NCI-H446 treated with DMSO at 0.1 percent for 48 hours (cell line): ENCODE results near the gene CLCN5.
"Not testable (repeated sequence)": the region's sequence is repeated elsewhere in the genome, so short reads cannot be mapped to it uniquely, and the experiment has no call there.

Source experiments
- DNase-seq: peaks from one replicate; lab custom pipeline; 2025; lab: John Stamatoyannopoulos, UW

Gene CLCN5

GRCh38 chrX:49996474-49996873 is 74.1 kb downstream of the CLCN5 start:
- no peak for DNase-seq

GRCh38 chrX:49999087-49999486 is 76.7 kb downstream of the CLCN5 start:
- DNase-seq, result no peak

DNA sequence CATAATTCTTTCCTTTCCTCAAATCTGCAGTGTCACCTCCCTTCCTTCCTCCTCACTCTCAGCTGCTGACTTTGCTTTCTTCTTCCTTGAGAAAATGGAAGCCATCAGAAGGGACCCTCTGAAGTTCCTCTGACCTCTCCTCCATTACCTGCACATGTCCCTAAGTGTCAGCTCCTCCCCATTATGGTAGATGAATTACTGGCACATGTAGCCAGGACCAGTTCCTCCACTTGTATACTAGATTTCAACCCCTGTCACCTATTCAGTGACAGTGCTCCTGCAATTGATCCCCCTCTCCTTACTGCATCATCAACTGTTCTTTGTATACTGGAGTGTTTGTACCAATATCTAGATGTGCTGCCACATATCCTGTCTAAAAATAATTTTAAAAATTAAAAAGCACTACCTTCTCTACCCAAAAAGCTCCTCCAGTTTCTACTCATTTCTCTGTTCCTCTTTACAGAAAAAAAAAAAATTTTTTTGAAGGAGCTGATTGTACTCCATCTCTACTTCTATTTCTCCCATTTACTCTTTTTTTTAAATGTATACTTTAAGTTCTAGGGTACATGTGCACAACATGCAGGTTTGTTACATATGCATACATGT is 78.6 kb downstream of the CLCN5 start:
- DNase-seq, result no peak

DNA sequence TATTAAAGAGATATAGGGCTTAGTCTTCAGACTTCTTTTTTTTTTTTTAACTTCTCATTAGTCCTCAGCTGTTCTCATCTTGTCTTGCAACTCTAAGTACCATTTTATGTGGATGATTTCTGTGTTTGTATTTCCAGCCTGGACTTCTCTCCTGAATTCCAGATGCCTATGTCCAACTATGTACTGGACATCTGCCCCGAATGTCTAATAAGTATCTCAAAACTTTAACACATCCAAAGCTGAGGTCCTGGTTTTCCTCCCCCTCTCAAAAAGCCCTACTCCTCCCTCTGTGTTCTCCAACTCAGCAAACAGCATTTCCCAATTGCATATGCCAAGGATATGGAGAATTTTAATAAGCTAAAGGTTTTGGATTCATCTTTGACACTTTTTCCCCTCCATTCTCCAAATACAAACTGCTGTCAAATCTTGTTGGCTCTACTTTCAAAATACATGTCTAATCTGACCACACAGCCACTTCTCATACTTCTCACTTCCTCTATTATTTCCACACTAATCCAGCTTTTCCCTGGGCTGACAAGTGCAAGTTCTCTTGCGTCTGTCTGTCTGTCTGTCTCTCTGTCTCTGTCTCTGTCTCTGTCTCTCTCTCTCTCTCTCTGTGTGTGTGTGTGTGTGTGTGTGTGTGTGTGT is 79.8 kb downstream of the CLCN5 start:
- no peak for DNase-seq

GRCh38 chrX:50003467-50003866 is 81.1 kb downstream of the CLCN5 start:
- DNase-seq, result no peak

DNA sequence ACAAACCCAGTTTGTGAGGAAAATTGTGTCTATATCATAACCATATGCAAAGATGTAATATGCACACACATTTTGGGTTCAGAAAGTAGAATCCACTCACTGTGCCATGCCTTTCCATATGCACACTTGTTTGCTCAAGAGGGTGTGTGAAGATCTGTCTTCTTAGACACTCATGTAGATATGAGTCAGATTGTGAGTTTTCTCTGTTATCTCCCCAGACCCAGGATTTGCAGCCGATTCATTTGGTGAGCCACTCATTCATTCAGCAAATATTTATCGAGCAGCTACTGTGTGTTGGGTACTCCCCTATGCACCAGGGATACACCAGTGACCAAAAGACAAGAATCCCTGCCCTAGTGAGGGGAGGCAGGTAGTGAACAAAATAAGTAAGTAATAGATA is 81.5 kb downstream of the CLCN5 start:
- DNase-seq, result no peak

DNA sequence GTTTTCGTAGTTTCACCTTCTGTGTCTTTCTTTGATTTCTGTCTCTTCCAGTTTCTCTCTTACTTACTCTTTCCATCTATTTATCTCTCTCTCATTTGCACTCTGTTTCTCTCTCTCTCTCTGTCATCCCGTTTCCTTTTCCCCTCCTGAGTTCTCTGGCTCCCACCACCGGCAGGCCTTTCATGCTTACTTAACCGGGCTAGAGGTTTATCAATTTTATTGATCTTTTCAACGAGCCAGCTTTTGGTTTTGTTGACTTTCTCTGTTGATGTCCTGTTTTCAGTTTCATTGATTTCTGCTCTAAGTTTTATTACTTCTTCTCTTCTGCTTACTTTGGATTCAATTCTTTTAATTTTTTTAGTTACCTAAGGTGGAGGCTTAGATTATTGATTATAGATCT is 103.2 kb downstream of the CLCN5 start:
- not testable (repeated sequence) for DNase-seq

DNA sequence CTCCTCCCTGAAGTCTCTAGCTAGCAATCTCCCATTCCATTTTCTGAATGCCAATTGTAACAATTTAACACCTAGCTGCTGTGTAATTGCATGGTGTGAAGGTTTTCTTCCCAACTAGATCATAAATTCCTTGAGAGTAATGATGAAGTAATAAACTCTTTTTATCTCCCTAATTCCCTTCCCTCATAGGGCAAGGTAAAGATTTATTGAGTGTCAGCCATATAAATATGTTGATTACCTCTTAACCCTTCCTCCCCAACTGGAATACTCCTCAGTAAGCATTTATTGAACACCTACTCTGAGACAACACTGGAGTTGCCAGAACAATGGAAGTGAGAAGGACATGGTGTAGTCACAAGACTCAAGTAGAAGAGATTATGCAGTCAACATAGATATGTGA is 112.7 kb downstream of the CLCN5 start:
- no peak for DNase-seq

DNA sequence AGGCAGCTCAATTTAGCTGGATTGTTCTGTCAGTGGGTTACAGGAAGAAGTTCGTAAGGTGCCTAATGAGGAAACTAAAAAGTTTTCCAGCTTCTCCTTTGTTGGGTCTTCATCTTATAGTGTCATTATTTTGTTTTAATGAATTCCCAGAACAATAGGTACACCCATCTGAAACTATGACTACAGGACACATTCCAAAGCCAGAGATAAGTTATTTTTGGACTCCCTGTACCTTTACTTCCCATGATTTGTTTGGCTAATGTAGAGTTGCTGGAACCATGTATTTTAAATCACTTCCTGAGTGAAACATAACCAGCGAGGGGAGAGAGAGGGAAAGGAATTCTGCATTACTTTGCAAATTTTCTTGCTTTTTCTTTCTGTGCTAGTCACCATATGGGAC is 114.0 kb downstream of the CLCN5 start:
- DNase-seq, result no peak

DNA sequence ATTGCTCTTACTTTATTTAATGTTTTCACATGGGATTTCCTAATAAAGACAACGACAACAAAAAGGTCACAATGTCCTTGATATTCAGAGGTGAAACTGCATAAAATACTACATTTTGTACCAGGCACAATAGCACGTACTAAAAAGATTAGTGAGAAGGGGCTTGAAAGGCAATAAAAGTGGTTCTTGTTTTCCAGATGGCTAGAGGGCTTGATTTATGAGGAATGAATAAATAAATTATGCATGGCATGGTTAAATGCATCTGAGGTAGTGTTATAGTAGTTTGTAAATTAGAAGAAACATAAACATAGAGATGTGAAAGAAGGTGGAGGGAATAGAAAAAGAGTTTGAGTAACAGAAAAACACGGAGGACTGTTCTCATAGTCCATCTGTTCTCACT is 123.4 kb downstream of the CLCN5 start:
- DNase-seq, result no peak

- DNase-seq, result no peak
Measured at GRCh38 chrX:50049228-50049627, 126.8 kb downstream of the CLCN5 start.

DNA sequence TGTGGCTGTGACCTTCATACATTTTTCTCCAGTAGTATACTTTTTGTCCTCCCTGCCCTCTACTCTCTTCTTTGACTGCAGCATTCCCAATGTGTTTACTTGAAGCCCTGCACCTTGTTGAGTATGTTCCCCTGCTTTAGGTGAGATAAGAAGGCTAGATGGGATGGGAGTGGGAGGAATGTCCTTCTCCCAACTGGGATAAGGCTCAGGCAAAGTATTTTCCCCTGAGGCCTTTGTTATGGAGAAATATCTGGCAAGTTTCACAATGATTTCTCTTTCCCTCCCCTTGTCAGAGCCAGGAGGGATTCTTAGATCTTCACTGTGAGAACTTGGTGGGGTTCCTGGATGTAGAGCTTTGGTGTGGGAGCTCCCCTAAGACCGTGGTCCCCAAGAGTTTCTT is 131.8 kb downstream of the CLCN5 start:
- no peak for DNase-seq

DNA sequence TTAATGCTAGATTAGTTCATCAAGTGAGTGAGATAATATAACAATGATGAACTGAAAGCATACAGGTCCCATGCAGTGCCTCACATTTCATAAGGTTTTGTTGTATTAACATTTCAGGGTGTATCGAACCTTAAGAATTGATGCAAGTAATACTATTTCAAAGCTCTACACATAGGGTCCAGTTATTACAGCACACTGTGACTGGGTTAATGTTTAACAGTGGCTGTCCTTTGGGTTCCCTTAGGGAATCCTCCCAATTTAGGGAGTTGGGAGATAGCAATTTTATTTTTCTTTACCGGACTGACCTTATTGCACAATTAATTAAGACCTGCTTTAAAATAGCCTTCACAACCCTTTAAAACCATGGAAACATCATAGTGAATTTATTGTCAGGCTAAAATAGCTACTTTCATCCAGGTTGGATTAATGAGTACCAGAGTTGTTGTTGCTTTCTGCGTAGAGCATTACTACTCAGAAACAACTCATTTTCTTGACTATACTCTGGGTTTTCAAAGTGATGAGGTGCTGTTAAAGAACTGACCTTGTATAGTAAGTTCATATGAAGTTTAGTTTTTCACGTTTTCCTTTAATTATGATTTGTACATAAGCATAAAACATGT is 144.0 kb downstream of the CLCN5 start:
- no peak for DNase-seq

- DNase-seq, result no peak
Measured at GRCh38 chrX:50067435-50068284, 145.3 kb downstream of the CLCN5 start.

- no peak for DNase-seq
Measured at GRCh38 chrX:50068285-50068563, 145.8 kb downstream of the CLCN5 start.

DNA sequence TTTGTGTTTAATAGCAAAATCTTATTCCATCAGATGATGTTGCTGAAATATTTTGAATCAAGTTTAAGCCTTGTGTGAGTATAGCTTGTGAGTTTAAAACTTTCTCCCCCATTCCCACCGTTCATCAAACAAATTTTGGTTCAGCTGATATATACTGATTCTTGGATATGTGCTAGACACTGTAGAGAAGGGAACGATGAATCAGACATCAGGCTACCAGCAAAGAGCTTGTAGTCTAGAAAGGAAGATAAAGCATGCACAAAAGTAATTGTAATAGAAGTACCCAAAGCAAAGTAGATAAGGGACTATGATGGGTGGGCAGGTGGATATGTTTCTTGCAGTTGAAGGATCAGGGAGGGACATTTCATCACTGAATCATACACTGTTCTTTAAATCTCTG is 146.5 kb downstream of the CLCN5 start:
- no peak for DNase-seq

DNA sequence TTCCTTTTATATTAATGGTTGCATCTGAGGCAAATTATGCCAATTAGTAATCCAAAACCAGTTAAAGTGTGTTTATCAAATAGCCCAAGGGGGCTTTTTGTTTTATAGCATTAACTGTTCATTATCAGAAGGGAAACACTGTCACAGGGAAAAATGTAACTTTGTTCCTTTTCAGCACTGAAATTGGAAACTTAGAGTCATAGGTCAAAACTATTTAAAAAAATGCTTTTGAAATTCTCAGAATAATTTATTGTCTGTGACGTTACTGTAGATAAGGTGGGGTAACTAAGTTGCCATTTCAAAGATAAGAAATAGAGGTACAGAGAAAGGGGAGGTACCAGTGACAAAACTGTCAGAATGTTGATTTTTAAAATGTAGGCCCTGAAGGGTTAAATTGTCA is 149.1 kb downstream of the CLCN5 start:
- DNase-seq, result no peak

DNA sequence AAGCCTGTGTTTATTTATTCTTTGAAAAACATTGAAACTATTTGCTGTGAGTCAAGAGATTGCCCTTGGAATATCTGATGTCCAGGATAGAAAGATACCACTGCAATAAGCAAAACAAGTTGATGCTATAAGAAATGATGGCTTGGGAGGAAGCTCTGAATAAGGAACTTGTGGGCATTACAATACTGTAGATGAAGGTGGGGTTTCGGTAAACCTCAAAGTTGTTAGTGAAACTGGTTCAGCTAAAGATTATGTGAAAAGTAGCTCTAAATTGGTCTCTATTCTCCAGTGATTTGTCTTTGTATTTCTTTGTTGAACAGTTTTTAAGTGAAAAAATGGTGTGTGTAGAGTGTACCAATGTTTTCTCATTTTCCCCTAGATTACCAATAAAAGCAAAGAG is 149.7 kb downstream of the CLCN5 start:
- no peak for DNase-seq

DNA sequence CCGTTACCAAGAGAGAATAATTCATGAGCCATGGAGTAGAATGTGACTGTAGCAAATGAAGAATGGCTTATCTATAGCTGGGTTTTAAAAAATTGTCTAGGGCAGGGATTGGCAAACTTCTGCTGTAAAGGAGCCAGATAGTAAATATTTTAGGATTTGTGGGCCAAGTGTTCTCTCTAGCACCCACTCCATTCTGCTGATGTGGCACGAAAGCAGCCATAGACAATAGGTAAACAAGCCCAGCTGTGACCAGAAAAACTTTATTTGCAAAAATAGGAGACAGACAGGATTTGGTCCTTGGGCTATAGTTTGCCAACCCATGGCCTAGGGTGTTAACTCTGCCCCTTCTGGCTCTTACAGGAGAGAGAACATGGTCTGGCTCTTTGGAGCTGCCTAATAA is 151.2 kb downstream of the CLCN5 start:
- no peak for DNase-seq

DNA sequence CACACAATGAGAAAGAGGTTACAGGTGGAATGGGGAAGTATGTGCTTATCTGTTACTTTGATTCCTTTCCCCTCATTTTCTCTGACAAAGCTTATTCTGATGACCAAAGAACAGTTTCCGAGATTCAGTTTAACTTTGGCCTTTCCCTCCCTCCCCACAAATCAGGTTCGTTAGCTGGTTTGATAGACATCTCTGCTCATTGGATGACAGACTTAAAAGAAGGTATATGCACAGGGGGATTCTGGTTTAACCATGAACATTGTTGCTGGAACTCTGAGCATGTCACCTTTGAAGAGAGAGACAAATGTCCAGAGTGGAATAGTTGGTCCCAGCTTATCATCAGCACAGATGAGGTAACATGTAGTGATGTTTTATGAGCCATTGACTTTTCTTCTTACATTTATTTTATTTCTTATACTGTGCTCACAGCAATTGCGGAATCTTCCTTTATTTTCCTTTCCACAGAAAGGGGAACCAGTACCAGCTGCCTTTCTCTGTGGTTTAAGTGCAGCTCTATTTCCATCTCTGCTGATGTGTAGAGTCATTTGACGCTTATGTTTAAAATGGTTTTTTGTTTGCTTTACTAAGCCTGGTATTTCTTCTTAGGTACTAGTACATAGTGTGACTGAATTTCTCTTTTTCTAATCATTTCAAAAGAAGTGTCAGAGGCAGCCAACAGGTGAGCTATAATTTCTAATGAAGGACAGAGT is 153.4 kb downstream of the CLCN5 start:
- no peak for DNase-seq

DNA sequence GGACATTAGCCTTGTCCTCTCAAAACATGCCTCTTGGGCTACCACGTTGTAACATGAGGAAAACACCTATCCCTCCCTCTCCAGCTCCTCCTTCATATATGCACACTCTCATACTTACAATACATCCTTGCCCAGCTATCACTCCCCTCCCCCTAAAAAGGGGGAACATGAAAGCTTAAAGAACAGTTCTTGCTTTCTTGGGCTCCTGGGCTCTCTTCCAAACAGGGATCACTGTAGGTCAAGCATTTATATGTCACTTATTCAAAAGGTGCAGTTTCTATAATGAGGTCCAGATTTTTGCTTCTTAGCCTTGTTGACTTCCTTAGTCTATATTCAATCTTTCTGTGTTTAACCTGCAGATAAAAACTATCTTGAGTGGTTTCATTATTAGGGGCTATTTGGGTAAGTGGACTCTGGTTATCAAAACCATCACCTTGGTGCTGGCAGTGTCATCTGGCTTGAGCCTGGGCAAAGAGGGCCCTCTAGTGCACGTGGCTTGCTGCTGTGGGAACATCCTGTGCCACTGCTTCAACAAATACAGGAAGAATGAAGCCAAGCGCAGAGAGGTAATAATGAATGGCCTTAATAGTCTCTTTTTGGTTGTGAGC is 159.0 kb downstream of the CLCN5 start:
- no peak for DNase-seq

DNA sequence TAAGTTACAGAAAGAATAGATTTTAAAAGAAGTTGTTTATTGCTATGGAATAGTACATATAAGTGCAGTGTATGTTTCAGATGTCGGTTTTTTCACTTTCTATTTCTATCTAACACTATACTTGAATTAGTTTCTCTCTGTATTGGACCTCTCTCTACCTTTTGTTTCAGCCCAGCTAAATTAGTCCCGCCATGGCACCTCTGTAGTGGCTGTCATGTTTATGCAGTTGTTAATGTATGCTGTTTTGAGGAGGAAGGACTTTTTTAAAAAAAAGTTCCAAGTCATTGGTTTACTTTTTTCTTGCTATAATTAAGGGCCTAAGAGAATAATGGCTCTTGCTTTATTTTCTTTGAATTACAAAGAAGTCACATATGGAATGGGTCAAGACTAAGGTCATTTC is 160.3 kb downstream of the CLCN5 start:
- DNase-seq, result no peak
